Measurements from ENCODE around the gene KIAA1217. TPM values are rescaled to one million over a fixed set of nuclear protein-coding genes. Genes with fewer than 3 reads are reported as not detected.
A peak's percentile ranks its signal among the peaks of the same experiment; 100 is the strongest.

The KIAA1217 gene
- total RNA-seq, 2 donors from 2014 or later = 0.43 to 3.9 TPM

DNA sequence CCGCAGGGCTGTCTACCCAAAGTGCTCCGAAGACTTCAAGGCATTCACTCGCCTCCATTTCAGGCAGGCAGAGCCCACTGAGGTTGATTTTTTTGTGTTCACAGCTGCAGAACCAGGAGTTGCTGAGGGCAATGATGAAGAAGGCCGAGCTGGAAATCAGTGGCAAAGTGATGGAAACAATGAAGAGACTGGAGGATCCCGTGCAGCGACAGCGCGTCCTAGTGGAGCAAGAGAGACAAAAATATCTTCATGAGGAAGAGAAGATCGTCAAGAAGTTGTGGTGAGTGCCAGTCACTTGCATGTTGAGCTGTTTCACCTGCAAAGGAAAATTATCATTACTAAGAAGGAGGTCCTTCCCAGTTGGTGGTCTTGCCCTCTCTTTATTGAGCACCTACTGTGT is 304.2 kb downstream of the KIAA1217 start:
- H3K27ac Mint-ChIP-seq = no peak overlapping the region
- H3K9me3 Mint-ChIP-seq = no peaks in the 10 kb centered on the region
- no peaks in the 10 kb centered on the region for H3K36me3 Mint-ChIP-seq
- DNase-seq (ENCODE audit: low spot score in 2 of 2) (no peak), ATAC-seq (no peak)

DNA sequence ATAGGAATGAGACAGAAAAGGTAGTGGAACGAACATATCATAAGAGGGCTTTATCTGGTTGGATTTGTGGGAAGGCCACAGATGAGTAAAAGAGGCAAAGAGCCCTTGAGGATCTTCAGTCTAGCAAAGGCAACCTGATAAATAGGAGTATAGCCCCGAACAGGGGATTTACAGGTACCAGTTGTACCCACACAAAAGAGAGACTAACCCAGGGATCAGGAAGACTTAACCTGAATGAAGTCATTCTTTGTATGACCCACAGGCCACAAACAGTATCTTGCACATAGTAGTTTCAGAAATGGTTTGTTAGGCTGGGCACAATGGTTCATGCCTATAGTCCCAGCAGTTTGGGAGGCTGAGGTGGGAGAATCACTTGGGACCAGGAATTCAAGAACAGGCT is 306.5 kb downstream of the KIAA1217 start:
- Mint-ChIP-seq H3K27ac (no peak overlapping the region), H3K36me3 (no peaks in the 10 kb centered on the region), H3K9me3 (no peaks in the 10 kb centered on the region)
- ATAC-seq = peak; percentile 36 to 60
- no peak for DNase-seq (ENCODE audit: low spot score in 2 of 2)

DNA sequence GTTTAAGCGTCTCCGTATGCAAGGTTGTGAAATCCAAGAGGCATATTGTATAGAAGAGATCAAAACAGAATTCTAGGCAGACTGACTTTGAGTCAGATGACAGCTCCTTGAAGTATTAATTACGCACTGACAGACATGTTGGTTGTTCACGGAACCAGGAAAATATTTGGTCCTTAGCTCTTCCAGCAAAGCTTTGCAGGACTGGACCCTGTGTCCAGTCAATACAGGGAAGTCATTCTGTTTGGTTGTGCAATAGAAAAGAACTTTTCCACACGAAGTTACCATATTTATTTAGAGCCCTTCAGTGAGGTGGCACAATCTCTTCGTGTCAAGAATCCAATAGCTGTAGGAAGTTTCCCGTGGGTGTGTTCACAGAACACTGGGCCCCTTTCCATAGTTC is 309.5 kb downstream of the KIAA1217 start:
- H3K9me3 Mint-ChIP-seq = no peaks in the 10 kb centered on the region
- ATAC-seq (no peak), DNase-seq (ENCODE audit: low spot score in 2 of 2) (no peak)
- H3K27ac Mint-ChIP-seq = no peak overlapping the region
- no peaks in the 10 kb centered on the region for H3K36me3 Mint-ChIP-seq

DNA sequence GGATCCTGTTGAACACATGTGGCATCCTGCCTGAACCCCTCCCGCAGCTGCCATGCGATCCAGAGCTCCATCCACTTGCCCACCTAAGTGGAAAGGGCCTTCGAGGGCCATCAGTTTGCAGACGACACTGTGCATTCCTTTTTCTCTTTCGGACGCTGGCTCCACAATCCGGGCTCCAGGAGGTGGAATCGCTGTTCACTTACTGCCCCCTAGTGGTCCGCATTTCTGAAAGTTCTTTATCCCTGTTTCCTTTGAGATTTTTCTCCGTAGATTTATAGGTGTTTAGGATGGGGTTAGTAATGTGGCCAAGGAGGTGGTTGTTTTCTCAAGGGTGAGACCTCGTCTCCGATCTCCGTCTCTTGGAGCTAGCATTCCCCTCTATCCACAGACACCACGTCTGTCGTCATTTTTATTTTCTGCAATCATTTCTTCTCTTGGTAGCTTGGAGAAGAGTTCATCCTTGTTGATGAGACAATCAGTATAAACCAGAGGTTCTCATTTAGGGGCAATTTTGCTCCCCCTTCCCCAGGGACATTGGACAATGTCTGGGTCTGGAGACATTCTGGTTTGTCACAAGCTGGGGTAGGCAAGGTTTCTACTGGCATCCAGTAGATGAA is 310.2 kb downstream of the KIAA1217 start:
- H3K36me3 Mint-ChIP-seq = no peaks in the 10 kb centered on the region
- ATAC-seq (peak in 1 of 2 donors; percentile 10), DNase-seq (ENCODE audit: low spot score in 2 of 2) (peak in 1 of 2 donors; percentile 55)
- H3K9me3 Mint-ChIP-seq = no peaks in the 10 kb centered on the region
- H3K27ac Mint-ChIP-seq = peak overlapping the region in 1 of 2 donors; percentile 11

DNA sequence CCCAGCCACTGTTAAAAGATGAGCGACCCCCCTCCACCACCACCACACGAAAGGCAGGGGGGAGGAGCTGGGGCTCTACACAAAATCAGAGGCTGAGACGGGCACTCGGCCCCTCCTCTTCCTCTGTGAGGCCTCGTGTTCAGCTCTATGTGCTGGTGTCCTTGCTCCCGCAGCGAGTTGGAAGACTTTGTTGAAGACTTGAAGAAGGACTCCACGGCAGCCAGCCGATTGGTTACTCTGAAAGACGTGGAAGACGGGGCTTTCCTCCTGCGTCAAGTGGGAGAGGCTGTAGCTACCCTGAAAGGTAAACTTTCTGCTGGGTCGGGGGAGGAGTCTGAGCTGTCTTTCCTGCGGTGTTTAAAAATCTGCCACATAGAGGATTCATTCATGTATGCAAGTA is 311.0 kb downstream of the KIAA1217 start:
- peak in 1 of 2 donors; percentile 37 for DNase-seq (ENCODE audit: low spot score in 2 of 2)
- ATAC-seq = peak; percentile 73 to 83
- peak overlapping the region; percentile 11 to 62 for H3K27ac Mint-ChIP-seq

DNA sequence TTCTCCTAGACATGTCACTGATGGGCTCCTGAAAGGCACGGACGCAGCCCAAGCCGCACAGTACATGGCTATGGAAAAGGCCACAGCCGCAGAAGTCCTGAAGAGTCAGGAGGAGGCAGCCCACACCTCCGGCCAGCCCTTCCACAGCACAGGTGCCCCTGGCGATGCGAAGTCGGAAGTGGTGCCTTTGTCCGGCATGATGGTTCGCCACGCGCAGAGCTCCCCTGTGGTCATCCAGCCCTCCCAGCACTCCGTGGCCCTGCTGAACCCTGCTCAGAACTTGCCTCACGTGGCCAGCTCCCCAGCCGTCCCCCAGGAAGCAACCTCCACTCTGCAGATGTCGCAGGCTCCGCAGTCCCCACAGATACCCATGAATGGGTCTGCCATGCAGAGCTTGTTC is 315.4 kb downstream of the KIAA1217 start:
- no peak overlapping the region for H3K27ac Mint-ChIP-seq
- no peaks in the 10 kb centered on the region for H3K9me3 Mint-ChIP-seq
- ATAC-seq = no peak
- DNase-seq (ENCODE audit: low spot score in 2 of 2) = no peak
- H3K36me3 Mint-ChIP-seq = no peaks in the 10 kb centered on the region

More for the DNA sequence above, 311.0 kb downstream of the KIAA1217 start:
- no peaks in the 10 kb centered on the region for H3K9me3 Mint-ChIP-seq
- H3K36me3 Mint-ChIP-seq = no peaks in the 10 kb centered on the region

DNA sequence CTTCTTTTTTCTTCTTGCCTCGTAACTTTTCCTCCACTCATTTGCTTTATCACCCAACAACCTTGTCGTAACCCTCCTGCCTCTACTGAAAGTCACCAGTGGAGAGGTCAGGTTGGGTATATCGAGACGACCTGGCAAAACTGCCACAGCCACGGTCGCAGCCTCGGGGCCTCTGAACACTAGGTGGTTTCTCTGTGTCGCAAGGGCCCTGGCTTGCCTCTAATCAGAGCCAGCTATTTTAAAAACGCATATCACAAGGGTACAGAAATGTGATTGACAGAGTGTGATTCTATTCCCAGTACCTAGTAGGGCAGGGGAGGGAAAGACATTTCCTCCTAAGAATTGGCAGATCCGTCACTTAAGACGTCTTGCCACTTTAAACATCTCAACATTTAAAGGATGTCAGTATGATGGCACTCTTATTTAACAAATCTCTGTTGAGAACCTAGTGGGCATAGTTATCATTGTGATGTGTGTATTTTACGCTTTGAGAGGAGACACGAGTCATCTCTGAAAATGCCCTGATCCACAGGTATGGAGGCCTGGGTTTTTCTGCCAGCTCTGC is 317.2 kb downstream of the KIAA1217 start:
- H3K9me3 Mint-ChIP-seq = no peaks in the 10 kb centered on the region
- ATAC-seq (no peak), DNase-seq (ENCODE audit: low spot score in 2 of 2) (no peak)
- H3K27ac Mint-ChIP-seq = no peak overlapping the region
- no peaks in the 10 kb centered on the region for H3K36me3 Mint-ChIP-seq

DNA sequence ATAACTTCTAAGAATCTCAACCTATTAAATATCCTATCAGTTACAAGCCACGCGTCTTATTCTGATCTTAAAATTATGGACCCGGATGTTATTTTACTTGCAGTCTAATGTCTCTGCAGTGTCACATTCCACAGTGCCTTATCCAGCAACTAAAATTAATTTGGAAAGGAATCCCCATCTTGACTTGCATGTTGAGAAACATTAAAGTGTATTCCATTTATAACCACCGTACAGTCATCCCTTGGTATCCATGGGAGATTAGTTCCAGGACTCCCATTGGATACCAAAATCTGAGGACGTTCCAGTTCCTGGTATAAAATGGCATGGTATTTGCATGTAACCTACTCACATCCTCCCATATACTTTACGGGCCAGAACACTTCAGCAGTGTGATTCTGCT is 320.0 kb downstream of the KIAA1217 start:
- peaks cover 4 to 8% of the 10 kb centered on the region in 2 donors for H3K9me3 Mint-ChIP-seq
- ATAC-seq (no peak), DNase-seq (ENCODE audit: low spot score in 2 of 2) (no peak)
- H3K36me3 Mint-ChIP-seq = no peaks in the 10 kb centered on the region
- no peak overlapping the region for H3K27ac Mint-ChIP-seq

DNA sequence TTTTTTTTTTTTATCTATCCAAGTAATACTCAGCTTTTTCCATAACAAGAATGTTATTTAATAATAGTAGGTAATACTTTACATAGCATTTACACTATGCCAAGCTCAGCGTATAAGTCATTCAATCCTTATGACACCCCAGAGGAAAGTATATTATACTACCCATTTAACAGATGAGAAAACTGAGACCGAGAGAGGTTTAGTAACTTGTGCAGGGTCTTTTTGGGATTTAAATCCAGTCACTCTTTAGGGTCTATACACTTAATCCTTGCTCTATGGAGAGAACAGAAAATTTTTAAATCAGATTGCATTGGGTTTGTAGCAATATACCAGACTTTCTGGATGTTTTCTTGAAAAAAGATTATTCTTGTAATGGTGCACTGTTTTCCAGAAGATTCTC is 322.5 kb downstream of the KIAA1217 start:
- H3K36me3 Mint-ChIP-seq = no peaks in the 10 kb centered on the region
- peaks cover 4 to 8% of the 10 kb centered on the region in 2 donors for H3K9me3 Mint-ChIP-seq
- ATAC-seq (no peak), DNase-seq (ENCODE audit: low spot score in 2 of 2) (no peak)
- H3K27ac Mint-ChIP-seq = no peak overlapping the region

DNA sequence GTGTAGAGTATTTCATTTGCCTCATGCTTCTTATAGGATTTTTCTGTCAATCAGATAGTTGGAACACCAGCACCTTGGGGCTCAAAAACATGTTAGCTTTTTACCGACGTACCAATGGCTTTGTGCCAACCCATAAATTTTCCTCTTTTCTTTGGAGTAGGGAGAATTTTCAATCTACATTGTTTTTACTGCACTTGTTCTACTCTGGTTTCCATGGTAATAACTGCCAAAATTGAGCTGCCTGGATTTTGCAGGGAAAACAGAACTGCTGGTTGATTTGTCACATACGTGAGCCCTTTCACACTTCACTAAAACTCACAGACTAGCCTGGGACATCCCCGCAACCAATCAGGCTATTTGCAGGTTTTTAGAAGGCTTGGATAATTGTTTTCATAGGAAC is 325.0 kb downstream of the KIAA1217 start:
- H3K27ac Mint-ChIP-seq = no peak overlapping the region
- no peak for ATAC-seq
- H3K36me3 Mint-ChIP-seq = no peaks in the 10 kb centered on the region
- DNase-seq (ENCODE audit: low spot score in 2 of 2) = no peak
- H3K9me3 Mint-ChIP-seq = peaks cover 4 to 8% of the 10 kb centered on the region in 2 donors

DNA sequence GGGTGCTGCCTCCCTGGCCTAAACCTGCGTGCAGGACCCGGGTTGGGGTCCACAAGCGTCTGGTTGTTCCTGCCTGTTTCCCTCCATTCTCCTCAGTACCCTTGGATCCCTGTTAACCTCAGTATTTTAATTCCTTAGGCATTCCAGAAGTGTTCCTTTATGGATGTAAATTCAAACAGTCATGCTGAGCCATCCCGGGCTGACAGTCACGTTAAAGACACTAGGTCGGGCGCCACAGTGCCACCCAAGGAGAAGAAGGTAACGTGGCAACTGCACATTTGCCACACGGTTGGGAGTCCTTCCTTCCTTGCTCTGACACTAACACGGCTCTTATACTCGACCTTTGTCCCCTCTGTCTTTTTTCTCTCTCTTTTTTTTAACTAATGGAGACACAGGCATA is 327.7 kb downstream of the KIAA1217 start:
- ATAC-seq (no peak), DNase-seq (ENCODE audit: low spot score in 2 of 2) (no peak)
- Mint-ChIP-seq H3K27ac (no peak overlapping the region), H3K9me3 (peaks cover 4 to 8% of the 10 kb centered on the region in 2 donors), H3K36me3 (no peaks in the 10 kb centered on the region)

DNA sequence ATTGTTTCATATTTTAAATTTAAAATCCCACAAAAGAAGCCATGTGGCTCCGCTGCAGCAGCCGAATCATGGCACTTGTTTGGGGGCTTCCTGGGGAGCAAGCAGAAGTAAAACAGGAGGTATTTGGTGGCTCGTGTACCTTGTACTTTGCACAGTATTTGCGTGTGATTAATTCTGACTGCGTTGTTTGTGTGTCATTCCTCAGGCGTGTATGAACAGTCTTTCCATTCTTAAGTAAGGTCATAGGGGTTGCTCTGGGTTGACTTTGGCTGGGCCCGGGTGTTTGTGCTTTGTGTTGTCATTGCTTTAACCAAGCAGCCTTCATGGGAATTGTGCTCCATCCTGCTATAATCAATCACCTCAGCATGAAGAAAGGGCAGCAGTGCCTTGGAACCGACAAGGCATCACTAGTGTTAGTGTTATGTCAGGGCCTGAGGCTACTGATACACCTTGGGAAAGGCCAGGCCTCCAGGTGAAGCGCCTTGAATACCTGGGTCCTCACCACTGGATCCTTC is 332.4 kb downstream of the KIAA1217 start:
- no peak overlapping the region for H3K27ac Mint-ChIP-seq
- H3K9me3 Mint-ChIP-seq = no peaks in the 10 kb centered on the region
- ATAC-seq (no peak), DNase-seq (ENCODE audit: low spot score in 2 of 2) (no peak)
- H3K36me3 Mint-ChIP-seq = no peaks in the 10 kb centered on the region

DNA sequence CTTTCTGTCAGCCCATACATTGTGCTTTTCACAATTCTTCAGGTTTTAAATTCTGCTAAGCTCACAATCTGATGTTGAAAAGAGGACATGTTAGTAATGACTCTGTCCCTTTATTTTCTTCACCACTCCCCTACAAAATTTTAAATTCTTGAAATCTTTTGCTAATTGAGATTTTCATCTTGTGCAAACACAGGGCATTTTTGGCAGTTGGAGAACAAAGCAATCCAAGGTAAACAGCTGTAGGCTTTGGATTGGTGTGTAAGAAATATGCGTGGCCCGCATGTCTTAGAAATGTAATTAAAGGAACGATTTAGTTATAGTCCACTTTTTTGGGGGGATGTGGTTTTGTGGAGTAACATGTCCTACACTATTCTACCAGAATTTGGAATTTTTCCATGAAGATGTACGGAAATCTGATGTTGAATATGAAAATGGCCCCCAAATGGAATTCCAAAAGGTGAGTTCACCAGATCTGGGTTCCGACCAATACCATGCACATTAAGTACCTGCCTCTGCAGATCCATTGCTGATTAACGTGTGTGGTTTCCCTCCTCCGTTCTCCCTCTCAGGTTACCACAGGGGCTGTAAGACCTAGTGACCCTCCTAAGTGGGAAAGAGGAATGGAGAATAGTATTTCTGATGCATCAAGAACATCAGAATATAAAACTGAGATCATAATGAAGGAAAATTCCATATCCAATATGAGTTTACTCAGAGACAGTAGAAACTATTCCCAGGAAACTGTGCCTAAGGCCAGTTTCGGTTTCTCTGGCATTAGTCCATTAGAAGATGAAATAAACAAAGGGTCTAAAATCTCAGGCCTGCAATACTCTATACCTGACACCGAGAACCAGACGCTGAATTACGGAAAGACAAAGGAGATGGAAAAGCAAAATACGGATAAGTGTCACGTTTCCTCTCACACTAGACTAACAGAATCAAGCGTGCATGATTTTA is 333.7 kb downstream of the KIAA1217 start:
- Mint-ChIP-seq H3K36me3 (no peaks in the 10 kb centered on the region), H3K27ac (no peak overlapping the region), H3K9me3 (no peaks in the 10 kb centered on the region)
- no peak for ATAC-seq
- DNase-seq (ENCODE audit: low spot score in 2 of 2) = no peak

DNA sequence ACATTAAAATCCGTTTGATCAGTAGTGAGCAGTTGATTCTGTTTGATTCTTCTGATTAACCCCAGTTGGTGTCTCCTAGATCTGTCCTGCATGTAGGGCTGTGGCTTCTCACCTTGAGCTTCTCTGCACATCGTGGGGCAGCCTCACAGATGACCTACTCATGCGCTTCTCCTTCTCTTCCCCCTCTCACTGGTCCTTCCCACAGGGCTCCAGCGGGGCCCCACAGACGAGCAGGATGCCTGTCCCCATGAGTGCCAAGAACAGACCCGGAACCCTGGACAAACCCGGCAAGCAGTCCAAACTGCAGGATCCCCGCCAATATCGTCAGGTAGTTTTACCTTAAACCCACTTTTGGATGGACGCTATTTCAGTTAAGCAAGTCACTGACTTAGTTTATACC is 335.8 kb downstream of the KIAA1217 start:
- Mint-ChIP-seq H3K9me3 (no peaks in the 10 kb centered on the region), H3K27ac (no peak overlapping the region), H3K36me3 (no peaks in the 10 kb centered on the region)
- no peak for DNase-seq (ENCODE audit: low spot score in 2 of 2)
- ATAC-seq = no peak

DNA sequence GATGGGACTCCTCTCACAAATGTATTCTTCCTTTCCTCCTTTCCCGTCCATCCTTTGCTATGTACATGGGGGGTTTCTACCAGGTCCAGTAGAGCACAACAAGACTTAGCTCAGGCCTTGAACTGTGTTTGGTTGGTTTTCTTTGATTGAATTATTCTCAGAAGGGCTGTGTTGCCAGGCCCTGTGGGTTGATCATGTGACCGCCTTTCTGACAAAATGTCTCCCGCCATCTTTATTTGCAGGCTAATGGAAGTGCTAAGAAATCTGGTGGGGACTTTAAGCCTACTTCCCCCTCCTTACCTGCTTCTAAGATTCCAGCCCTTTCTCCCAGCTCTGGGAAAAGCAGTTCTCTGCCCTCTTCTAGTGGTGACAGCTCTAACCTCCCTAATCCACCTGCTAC is 336.6 kb downstream of the KIAA1217 start:
- no peaks in the 10 kb centered on the region for H3K9me3 Mint-ChIP-seq
- no peaks in the 10 kb centered on the region for H3K36me3 Mint-ChIP-seq
- no peak for DNase-seq (ENCODE audit: low spot score in 2 of 2)
- no peak overlapping the region for H3K27ac Mint-ChIP-seq
- ATAC-seq = no peak

DNA sequence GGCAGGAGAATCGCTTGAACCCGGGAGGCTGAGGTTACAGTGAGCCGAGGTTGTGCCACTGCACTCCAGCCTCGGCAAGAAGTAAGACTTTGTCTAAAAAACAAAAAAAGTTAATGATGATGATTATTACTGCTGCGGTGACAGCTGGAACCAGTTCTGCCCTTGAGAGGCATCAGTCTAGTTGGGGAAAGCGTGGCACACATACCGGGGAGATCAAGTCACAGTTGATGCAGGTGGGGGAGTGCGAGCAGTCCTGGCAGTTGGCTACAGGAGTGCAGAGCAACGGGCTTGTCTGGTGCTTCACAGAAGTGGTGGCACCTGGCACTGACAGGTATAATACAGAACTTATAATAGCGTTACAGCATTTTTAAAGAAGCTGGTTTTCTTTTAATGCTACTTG is 341.7 kb downstream of the KIAA1217 start:
- Mint-ChIP-seq H3K9me3 (no peaks in the 10 kb centered on the region), H3K36me3 (no peaks in the 10 kb centered on the region), H3K27ac (no peak overlapping the region)
- ATAC-seq (no peak), DNase-seq (ENCODE audit: low spot score in 2 of 2) (no peak)

DNA sequence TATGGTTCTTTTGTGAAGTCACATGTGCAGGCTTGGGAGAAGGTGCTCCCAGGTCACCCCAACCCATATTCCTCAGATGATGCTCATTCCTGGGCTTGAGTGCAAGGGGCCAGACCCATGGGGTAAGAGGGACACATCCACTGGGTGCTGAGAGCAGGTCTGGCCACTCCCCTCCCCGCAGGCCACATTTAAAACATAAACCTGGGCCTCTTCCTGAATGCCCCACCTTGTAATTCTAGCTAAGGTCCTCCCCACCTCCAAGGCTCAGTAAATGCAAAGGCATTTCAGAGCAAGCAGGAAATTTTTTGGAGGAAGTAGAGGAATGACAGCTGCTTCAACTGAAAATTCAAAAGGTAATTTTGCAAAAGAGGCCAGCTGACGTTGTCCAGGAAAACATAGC is 342.2 kb downstream of the KIAA1217 start:
- ATAC-seq = no peak
- DNase-seq (ENCODE audit: low spot score in 2 of 2) = no peak
- Mint-ChIP-seq H3K36me3 (no peaks in the 10 kb centered on the region), H3K9me3 (no peaks in the 10 kb centered on the region), H3K27ac (no peak overlapping the region)

Data from activated naive CD4-positive, alpha-beta T cell treated with anti-CD3 and anti-CD28 coated beads, Interleukin-2, amount 50 U/mL, for 72 hours (primary cell).